ENCODE measurements around the gene MYO1D.

The MYO1D gene

DNA sequence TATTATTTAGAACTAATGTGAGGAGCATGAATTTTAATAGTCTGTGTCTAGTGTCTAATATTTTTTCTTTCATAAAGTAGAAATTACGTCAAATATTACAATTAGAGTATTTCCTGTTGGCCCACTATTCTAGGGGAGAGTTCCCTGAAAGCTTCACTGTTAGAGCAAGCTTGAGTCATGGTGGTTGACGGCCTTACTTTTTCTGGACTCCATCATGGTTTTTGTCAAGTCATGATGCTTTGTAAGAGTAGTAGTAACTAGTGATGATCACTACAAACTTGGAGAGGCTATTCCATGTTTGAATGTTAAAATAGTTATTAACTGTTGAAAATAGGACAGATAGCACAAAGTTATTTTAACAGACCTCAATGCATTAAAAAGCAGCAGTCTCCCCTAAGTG is 431.0 kb downstream of the MYO1D start:
- peak; percentile 54 for DNase-seq

DNA sequence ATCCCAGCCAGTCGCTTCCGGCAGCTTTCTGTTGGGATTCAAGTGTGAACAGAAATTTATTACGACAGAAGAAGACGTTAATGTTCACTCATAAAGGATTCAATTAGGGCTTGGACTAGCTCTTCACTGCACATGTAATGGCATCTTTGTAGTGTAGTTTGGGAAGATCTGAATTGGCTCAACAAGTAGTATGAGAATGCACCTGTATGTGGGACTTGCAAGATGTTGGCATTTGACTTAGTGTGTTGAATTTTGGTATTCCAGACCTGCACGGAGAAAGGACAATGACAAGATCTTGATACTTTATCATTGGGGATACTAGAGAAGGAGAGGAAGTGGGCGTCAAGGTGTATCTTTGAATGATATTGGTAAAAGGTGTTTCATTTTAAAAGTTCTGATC is 431.4 kb downstream of the MYO1D start:
- DNase-seq: peak; percentile 25

DNA sequence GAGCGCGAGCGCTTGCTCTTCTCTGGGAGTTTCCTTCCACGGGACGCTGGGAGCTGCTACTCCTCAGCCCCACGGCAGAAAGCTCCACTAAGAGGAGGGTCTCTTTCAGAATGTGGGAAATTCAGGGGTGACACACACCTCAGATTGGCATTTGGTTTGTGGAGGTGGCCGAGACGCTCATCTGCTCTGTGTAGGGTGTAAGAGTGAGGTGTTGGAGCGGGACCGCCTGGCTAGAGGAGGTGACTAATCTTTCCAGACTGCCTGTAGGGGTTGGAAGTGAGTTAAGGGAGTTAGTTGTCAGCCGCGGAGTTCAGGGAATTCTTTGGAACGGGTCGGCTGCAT is 431.9 kb downstream of the MYO1D start:
- peak; percentile 43 for DNase-seq

DNA sequence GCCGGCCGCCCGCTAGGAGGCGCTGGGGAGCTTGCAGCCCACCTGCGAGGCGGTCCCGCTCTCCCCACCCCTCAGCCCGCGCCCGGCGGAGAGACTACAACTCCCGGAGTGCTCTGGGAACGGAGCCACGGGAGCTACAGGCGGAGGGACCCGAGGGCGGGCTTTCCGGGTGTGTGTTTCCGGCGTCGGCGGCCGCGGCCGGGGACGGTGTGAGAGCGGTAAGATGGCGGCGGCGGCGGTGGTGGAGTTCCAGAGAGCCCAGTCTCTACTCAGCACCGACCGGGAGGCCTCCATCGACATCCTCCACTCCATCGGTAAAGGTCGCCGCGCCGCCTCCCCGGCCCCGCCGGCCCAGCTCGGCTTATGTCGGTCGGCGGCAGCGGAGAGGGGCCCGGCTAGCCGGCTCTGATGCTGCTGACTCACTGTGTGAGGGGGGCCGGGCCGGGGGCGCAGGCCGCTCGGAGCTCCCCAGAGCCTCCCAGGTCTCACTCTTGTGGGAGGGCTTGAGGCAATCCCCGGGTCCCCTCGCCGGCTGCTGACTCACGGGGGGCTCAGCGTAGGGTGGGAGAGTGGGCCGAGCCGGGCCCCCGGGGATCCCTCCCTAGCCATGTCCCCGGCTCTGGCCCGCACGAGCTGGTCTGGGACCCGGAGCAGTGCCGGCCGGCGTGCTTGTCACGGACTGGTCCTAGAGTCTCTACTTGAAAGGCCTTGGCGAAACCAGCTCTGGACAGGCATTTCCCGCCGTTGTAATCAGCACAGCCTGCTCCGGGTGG is 432.4 kb downstream of the MYO1D start, which contains the start of gene PSMD11:
PSMD11 (plus strand) TSS at position 210 of the 773 bp plus-strand sequence; CDS start at position 224, 14 bp downstream.
- DNase-seq: peak; percentile 99

DNA sequence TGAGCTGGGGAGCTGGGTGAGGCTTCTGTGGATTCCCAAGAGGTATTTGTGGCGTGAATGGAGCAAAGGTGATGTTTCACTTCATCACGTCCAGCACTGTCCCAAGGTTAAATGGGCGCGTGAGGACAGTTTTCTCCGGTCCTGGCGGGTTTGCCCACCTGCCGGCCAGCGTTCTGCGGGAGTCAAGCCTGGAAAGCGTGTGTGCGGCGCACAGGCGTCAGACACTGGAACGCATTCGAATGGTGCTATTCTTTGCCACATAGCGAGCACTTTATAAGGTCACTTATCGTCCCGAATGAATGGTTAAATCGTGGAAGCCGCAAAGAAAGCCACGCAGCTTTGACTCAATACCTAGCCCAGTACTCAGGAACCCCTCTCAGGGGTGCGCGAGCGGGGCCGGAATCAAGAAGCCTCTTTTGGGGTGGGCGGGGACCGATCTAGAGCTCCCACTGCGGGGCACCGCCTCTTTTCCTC is 433.1 kb downstream of the MYO1D start:
- no peak for DNase-seq
